B cell (primary cell): ENCODE results near the gene CACNA2D3. TPM values are rescaled to one million over a fixed set of nuclear protein-coding genes. Genes with fewer than 3 reads are reported as not detected.

Source experiments
- ATAC-seq: fragments of 200-7000 bp; cut with Tn5 transposase; one replicate; pipeline ENCODE4 v1.10.0; 2021; ENCODE audit warnings: low read depth, mild to moderate bottlenecking, moderate number of reproducible peaks, moderate library complexity
- CTCF ChIA-PET: fragments of 350-600 bp; sonication (Branson Sonifier 250); formaldehyde crosslinking; loops from one replicate; lab custom pipeline; 2021; ENCODE audit warnings: antibody characterized with exemption, inconsistent platforms; lab: Charles Lee
- POLR2A ChIA-PET: fragments of 350-600 bp; sonication (Branson Sonifier 250); formaldehyde crosslinking; loops from one replicate; lab custom pipeline; 2021; ENCODE audit warnings: antibody characterized with exemption; lab: Charles Lee
- DNase-seq: peaks from one replicate; pipeline ENCODE4 v3.0.0; 2013
- H2AFZ ChIP-seq: 2 replicates; pipeline ENCODE4 v1.6.1; 2012; ENCODE audit warnings: mild to moderate bottlenecking, low read depth, low read length; ENCODE audit not compliant: insufficient read depth, poor library complexity, severe bottlenecking
- H3K27ac ChIP-seq, 2 donors: 1 replicate in 1 of 2; 2 replicates in 1 of 2; pipeline ENCODE4 v1.5.1; 2012 to 2013; ENCODE audit warnings: low read length in 2 of 2, mild to moderate bottlenecking in 2 of 2, moderate library complexity in 1 of 2
- H3K27me3 ChIP-seq, 4 experiments: fragments of 200-600 bp in 1 of 4; sonication (generic) in 1 of 4; replicated peaks in 1 of 4; 1 replicate in 2 of 4; 2 replicates in 2 of 4; pipeline versions ENCODE4 v1.6.1 to v1.7.0; 2013 to 2016; ENCODE audit warnings: low read length in 3 of 4, mild to moderate bottlenecking in 2 of 4, mixed read lengths in 1 of 4, moderate library complexity in 1 of 4; ENCODE audit not compliant: insufficient read depth in 4 of 4, control insufficient read depth in 3 of 4; ENCODE audit errors: control extremely low read depth in 1 of 4
- H3K36me3 ChIP-seq, 2 experiments: replicated peaks in 1 of 2; 1 replicate in 1 of 2; 2 replicates in 1 of 2; pipeline versions ENCODE4 v1.6.1 to v1.7.1; 2013; ENCODE audit warnings: low read length in 1 of 2; ENCODE audit not compliant: insufficient read depth in 2 of 2, control insufficient read depth in 1 of 2; ENCODE audit errors: control extremely low read depth in 1 of 2, extremely low read depth in 1 of 2
- H3K4me1 ChIP-seq, 2 donors: fragments of 200-600 bp in 1 of 2; sonication (generic) in 1 of 2; 1 replicate in 1 of 2; 2 replicates in 1 of 2; pipeline versions ENCODE4 v1.5.1 to v1.6.1; 2013 to 2017; ENCODE audit warnings: low read length in 2 of 2; ENCODE audit not compliant: control insufficient read depth in 2 of 2, insufficient read depth in 2 of 2
- H3K4me2 ChIP-seq: replicated peaks from 2 replicates; pipeline ENCODE3; 2012; ENCODE audit warnings: mild to moderate bottlenecking, low read depth, low read length; ENCODE audit not compliant: poor library complexity, severe bottlenecking
- H3K4me3 ChIP-seq, 5 experiments: fragments of 200-600 bp in 1 of 5; sonication (generic) in 1 of 5; 1 replicate in 3 of 5; 2 replicates in 2 of 5; pipeline versions ENCODE4 v1.5.1 to v1.7.0; 2011 to 2016; ENCODE audit warnings: low read length in 4 of 5, mild to moderate bottlenecking in 4 of 5, low read depth in 2 of 5, control low read depth in 1 of 5, moderate library complexity in 1 of 5; ENCODE audit not compliant: insufficient read depth in 1 of 5; ENCODE audit errors: control extremely low read depth in 1 of 5, extremely low read depth in 1 of 5
- H3K79me2 ChIP-seq: fragments of 200-600 bp; sonication (generic); one replicate; pipeline ENCODE4 v1.6.0; 2016; ENCODE audit warnings: low read length; ENCODE audit not compliant: control insufficient read depth, insufficient read depth
- H3K9ac ChIP-seq: fragments of 200-600 bp; sonication (generic); 2 replicates; pipeline ENCODE4 v1.6.1; 2017; ENCODE audit warnings: mild to moderate bottlenecking, low read length, moderate library complexity
- H3K9me3 ChIP-seq, 3 donors: one replicate each; pipeline versions ENCODE4 v1.6.1 to v1.7.1; 2013; ENCODE audit warnings: low read length in 2 of 3; ENCODE audit not compliant: control insufficient read depth in 2 of 3, insufficient read depth in 1 of 3; ENCODE audit errors: control extremely low read depth in 1 of 3
- H4K20me1 ChIP-seq: 2 replicates; pipeline ENCODE4 v1.6.0; 2012; ENCODE audit warnings: mild to moderate bottlenecking, low read length; ENCODE audit not compliant: insufficient read depth, control insufficient read depth, poor library complexity, severe bottlenecking
- H3K27ac Mint-ChIP-seq: one replicate; pipeline ENCODE4 v1.8.0; 2021; ENCODE audit warnings: mixed read lengths
- H3K27me3 Mint-ChIP-seq: one replicate; pipeline ENCODE4 v1.8.0; 2021; ENCODE audit warnings: mixed read lengths
- H3K4me1 Mint-ChIP-seq: one replicate; pipeline ENCODE4 v1.8.0; 2021; ENCODE audit warnings: mixed read lengths
- H3K4me3 Mint-ChIP-seq: one replicate; pipeline ENCODE4 v1.8.0; 2021; ENCODE audit warnings: mixed read lengths
- H3K9me3 Mint-ChIP-seq: one replicate; pipeline ENCODE4 v1.8.0; 2022; ENCODE audit warnings: mixed read lengths; ENCODE audit not compliant: insufficient read depth
- EZH2 ChIP-seq: IDR thresholded peaks from 2 replicates; pipeline ENCODE4 v1.6.1; 2012; ENCODE audit warnings: borderline replicate concordance, low read depth, mild to moderate bottlenecking, moderate library complexity, low read length; ENCODE audit not compliant: insufficient read depth, poor library complexity, severe bottlenecking
- WGBS: methylation state at CpG from one replicate; pipeline ENCODE4 v1.1.5; 2013; ENCODE audit warnings: missing lambda C conversion rate; ENCODE audit not compliant: insufficient coverage; 5-methylcytosine and 5-hydroxymethylcytosine counted together
- intact Hi-C: fragments of 100-400 bp; cut with micrococcal nuclease; formaldehyde crosslinking; loops from one replicate; pipeline ENCODE4 v1.10.0; 2022
- polyA plus RNA-seq: library from polyadenylated mRNA; depleted of rRNA; stranded (reverse); fragments of >200 nt; gene quantifications from 2 replicates; pipeline ENCODE4 v1.2.3, GENCODE V29; 2012
- total RNA-seq, 2 donors: library from RNA; stranded (reverse); fragments of 120-200 nt in 1 of 2; gene quantifications; 1 replicate in 1 of 2; 2 replicates in 1 of 2; pipeline versions ENCODE4 v1.2.3 to v1.2.4, GENCODE V29; 2013 to 2022
- TF ChIP-seq, protein P1 (sequence below): fragments of 200-600 bp; IDR thresholded peaks from one replicate; pipeline ENCODE4 v1.8.0; 2022; ENCODE audit warnings: antibody characterized with exemption, mild to moderate bottlenecking

CACNA2D3 gene
- total and polyA plus RNA-seq, 2 donors (not counting 1 experiment from before 2014, with no cell fraction given), result not detected

GRCh38 chr3:54424292-54424691 is 301.9 kb downstream of the CACNA2D3 start:
- Mint-ChIP-seq H3K4me1 (no peaks in the 10 kb centered on the region), H3K9me3 (no peaks in the 10 kb centered on the region), H3K27ac (no peak overlapping the region), H3K4me3 (no peak overlapping the region), H3K27me3 (peaks cover 3% of the 10 kb centered on the region)
- Histone ChIP-seq H3K4me2 (no peak overlapping the region), H3K27ac (no peak overlapping the region), H4K20me1 (no peaks in the 10 kb centered on the region), H3K4me3 (no peak overlapping the region), H3K36me3 (no peaks in the 10 kb centered on the region), H2AFZ (no peak overlapping the region), H3K27me3 (no peaks in the 10 kb centered on the region), H3K9me3 (no peaks in the 10 kb centered on the region), H3K9ac (no peak overlapping the region), H3K79me2 (no peaks in the 10 kb centered on the region), H3K4me1 (no peaks in the 10 kb centered on the region)
- intact Hi-C loops, result no loop called here
- ATAC-seq, result no peak
- CTCF ChIA-PET, result no interaction called here
- 70% methylated on average over 2 of the region's 2 CpGs for WGBS
- DNase-seq, result no peak
- TF ChIP-seq, protein P1, sequence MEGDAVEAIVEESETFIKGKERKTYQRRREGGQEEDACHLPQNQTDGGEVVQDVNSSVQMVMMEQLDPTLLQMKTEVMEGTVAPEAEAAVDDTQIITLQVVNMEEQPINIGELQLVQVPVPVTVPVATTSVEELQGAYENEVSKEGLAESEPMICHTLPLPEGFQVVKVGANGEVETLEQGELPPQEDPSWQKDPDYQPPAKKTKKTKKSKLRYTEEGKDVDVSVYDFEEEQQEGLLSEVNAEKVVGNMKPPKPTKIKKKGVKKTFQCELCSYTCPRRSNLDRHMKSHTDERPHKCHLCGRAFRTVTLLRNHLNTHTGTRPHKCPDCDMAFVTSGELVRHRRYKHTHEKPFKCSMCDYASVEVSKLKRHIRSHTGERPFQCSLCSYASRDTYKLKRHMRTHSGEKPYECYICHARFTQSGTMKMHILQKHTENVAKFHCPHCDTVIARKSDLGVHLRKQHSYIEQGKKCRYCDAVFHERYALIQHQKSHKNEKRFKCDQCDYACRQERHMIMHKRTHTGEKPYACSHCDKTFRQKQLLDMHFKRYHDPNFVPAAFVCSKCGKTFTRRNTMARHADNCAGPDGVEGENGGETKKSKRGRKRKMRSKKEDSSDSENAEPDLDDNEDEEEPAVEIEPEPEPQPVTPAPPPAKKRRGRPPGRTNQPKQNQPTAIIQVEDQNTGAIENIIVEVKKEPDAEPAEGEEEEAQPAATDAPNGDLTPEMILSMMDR, result no peak
- no peak for TF ChIP-seq EZH2
- POLR2A ChIA-PET, result no interaction called here

GRCh38 chr3:54426381-54426780 is 304.0 kb downstream of the CACNA2D3 start:
- no peak overlapping the region for H3K4me2 ChIP-seq
- CTCF ChIA-PET, result no interaction called here
- TF ChIP-seq, protein P1, result no peak
- no peak for TF ChIP-seq EZH2
- H3K9me3 Mint-ChIP-seq, result no peaks in the 10 kb centered on the region
- H3K27me3 ChIP-seq, result no peaks in the 10 kb centered on the region
- H3K27me3 Mint-ChIP-seq, result peaks cover 3% of the 10 kb centered on the region
- no peak overlapping the region for H3K9ac ChIP-seq
- H3K36me3 ChIP-seq, result no peaks in the 10 kb centered on the region
- POLR2A ChIA-PET, result no interaction called here
- no peak overlapping the region for H3K4me3 Mint-ChIP-seq
- H3K4me1 Mint-ChIP-seq, result no peaks in the 10 kb centered on the region
- no peak overlapping the region for H2AFZ ChIP-seq
- ATAC-seq (no peak), DNase-seq (no peak)
- H3K9me3 ChIP-seq, result no peaks in the 10 kb centered on the region
- no peaks in the 10 kb centered on the region for H3K4me1 ChIP-seq
- H3K4me3 ChIP-seq, result no peak overlapping the region
- no peak overlapping the region for H3K27ac ChIP-seq
- intact Hi-C loops, result no loop called here
- no peaks in the 10 kb centered on the region for H4K20me1 ChIP-seq
- H3K27ac Mint-ChIP-seq, result no peak overlapping the region
- no peaks in the 10 kb centered on the region for H3K79me2 ChIP-seq
